Parathyroid adenoma (tissue), 2 donors: ENCODE data around the gene NUP98.

Source experiments
- H2AFZ ChIP-seq: fragments of 300-600 bp; sonication (generic); one replicate; pipeline ENCODE4 v1.7.0; 2017; ENCODE audit warnings: antibody characterized with exemption, mild to moderate bottlenecking
- H3K27ac ChIP-seq: fragments of 300-600 bp; sonication (generic); one replicate; pipeline ENCODE4 v1.7.0; 2017
- H3K27me3 ChIP-seq: fragments of 300-600 bp; sonication (generic); one replicate; pipeline ENCODE4 v1.7.0; 2017; ENCODE audit warnings: low read length; ENCODE audit not compliant: control insufficient read depth, insufficient read depth
- H3K36me3 ChIP-seq: fragments of 300-600 bp; sonication (generic); one replicate; pipeline ENCODE4 v1.7.0; 2017; ENCODE audit warnings: low read length; ENCODE audit not compliant: control insufficient read depth, insufficient read depth
- H3K4me1 ChIP-seq: fragments of 300-600 bp; sonication (generic); one replicate; pipeline ENCODE4 v1.7.0; 2017; ENCODE audit warnings: control low read depth
- H3K4me2 ChIP-seq: fragments of 300-600 bp; sonication (generic); one replicate; pipeline ENCODE4 v1.7.0; 2017; ENCODE audit warnings: low read length
- H3K4me3 ChIP-seq: fragments of 300-600 bp; sonication (generic); one replicate; pipeline ENCODE4 v1.7.0; 2017; ENCODE audit warnings: low read depth, low read length
- H3K79me2 ChIP-seq: fragments of 300-600 bp; sonication (generic); one replicate; pipeline ENCODE4 v1.7.0; 2017; ENCODE audit warnings: control low read depth
- H3K9ac ChIP-seq: fragments of 300-600 bp; sonication (generic); one replicate; pipeline ENCODE4 v1.7.0; 2017; ENCODE audit warnings: mild to moderate bottlenecking
- H3K9me3 ChIP-seq: fragments of 300-600 bp; sonication (generic); one replicate; pipeline ENCODE4 v1.7.0; 2017; ENCODE audit warnings: low read length; ENCODE audit not compliant: control insufficient read depth
- TF ChIP-seq, protein P1 (sequence below): fragments of 300-600 bp; sonication (generic); IDR thresholded peaks from one replicate; pipeline ENCODE4 v1.7.0; 2017; ENCODE audit warnings: antibody characterized with exemption, mild to moderate bottlenecking
- donor health status: primary hyperparathyroidism.

Gene NUP98

DNA sequence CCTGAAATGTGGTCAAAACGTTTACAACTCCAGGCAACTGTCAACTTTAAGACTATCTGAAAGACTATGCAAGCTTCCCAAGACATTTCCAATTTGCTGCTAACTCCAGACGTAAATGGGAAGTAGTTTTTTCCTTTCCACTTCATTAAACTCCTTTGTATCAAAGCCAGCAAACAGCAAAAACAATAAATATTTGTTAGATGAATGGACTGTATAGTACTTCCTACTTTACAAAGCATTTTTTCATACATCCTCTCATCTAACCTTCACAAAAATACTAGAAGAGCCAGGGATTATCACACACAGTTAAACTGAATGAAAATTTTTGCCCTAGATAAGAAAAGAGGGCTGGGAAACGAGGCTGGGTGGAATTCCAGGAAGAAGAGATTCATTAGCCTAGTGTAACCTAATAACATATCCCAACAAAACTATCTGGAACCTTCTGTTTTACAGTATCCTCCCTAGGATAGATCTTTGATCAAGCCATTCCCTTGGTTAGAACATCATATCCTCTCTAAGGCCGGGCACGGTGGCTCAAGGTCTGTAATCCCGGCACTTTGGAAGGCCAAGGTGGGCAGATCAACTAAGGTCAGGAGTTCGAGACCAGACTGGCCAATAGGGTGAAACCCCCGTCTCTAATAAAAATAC is 10.4 kb downstream of the NUP98 start:
- TF ChIP-seq, protein P1, sequence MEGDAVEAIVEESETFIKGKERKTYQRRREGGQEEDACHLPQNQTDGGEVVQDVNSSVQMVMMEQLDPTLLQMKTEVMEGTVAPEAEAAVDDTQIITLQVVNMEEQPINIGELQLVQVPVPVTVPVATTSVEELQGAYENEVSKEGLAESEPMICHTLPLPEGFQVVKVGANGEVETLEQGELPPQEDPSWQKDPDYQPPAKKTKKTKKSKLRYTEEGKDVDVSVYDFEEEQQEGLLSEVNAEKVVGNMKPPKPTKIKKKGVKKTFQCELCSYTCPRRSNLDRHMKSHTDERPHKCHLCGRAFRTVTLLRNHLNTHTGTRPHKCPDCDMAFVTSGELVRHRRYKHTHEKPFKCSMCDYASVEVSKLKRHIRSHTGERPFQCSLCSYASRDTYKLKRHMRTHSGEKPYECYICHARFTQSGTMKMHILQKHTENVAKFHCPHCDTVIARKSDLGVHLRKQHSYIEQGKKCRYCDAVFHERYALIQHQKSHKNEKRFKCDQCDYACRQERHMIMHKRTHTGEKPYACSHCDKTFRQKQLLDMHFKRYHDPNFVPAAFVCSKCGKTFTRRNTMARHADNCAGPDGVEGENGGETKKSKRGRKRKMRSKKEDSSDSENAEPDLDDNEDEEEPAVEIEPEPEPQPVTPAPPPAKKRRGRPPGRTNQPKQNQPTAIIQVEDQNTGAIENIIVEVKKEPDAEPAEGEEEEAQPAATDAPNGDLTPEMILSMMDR = no peak
- no peak overlapping the region for H3K27ac ChIP-seq

GRCh38 chr11:3783611-3784010 is 13.7 kb downstream of the NUP98 start:
- no peaks in the 10 kb centered on the region for H3K9me3 ChIP-seq
- H3K4me1 ChIP-seq = peaks cover 3% of the 10 kb centered on the region
- H3K27ac ChIP-seq = no peak overlapping the region
- H3K4me2 ChIP-seq = no peak overlapping the region
- peaks cover 10% of the 10 kb centered on the region for H3K79me2 ChIP-seq
- TF ChIP-seq, protein P1 = no peak
- no peaks in the 10 kb centered on the region for H3K27me3 ChIP-seq
- no peak overlapping the region for H3K9ac ChIP-seq
- H3K4me3 ChIP-seq = no peak overlapping the region
- H3K36me3 ChIP-seq = no peaks in the 10 kb centered on the region
- no peak overlapping the region for H2AFZ ChIP-seq

More for the DNA sequence above, 10.4 kb downstream of the NUP98 start:
- H3K36me3 ChIP-seq = no peaks in the 10 kb centered on the region
- H3K79me2 ChIP-seq = peaks cover 19% of the 10 kb centered on the region
- no peak overlapping the region for H3K4me3 ChIP-seq
- H2AFZ ChIP-seq = no peak overlapping the region
- no peak overlapping the region for H3K9ac ChIP-seq
- no peak overlapping the region for H3K4me2 ChIP-seq
- H3K4me1 ChIP-seq = peaks cover 3% of the 10 kb centered on the region
- H3K27me3 ChIP-seq = no peaks in the 10 kb centered on the region
- no peaks in the 10 kb centered on the region for H3K9me3 ChIP-seq

DNA sequence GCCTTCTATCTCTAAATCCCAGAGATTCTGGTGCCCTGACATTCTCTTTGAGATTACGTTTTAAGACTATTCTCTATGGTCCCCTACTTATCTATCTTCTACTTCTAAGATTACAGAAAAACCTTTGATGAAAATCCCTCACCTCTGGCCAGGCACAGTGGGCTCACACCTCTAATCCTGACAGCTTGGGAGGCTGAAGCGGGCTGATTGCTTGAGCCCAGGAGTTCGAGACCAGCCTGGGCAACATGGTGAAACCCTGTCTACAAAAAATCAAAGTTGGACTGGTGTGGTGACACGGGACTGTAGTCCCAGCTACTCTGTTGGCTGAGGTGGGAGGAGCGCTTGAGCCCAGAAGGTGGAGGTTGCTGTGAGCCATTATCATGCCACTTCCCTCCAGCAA is 14.4 kb downstream of the NUP98 start:
- Histone ChIP-seq H3K4me2 (no peak overlapping the region), H3K36me3 (no peaks in the 10 kb centered on the region), H3K4me3 (no peak overlapping the region), H3K4me1 (peaks cover 3% of the 10 kb centered on the region), H3K9ac (no peak overlapping the region), H3K27ac (no peak overlapping the region), H2AFZ (no peak overlapping the region), H3K9me3 (no peaks in the 10 kb centered on the region), H3K79me2 (peaks cover 9% of the 10 kb centered on the region), H3K27me3 (no peaks in the 10 kb centered on the region)
- TF ChIP-seq, protein P1 = no peak

GRCh38 chr11:3781423-3781822 is 15.9 kb downstream of the NUP98 start:
- Histone ChIP-seq H2AFZ (no peak overlapping the region), H3K79me2 (peaks cover 4% of the 10 kb centered on the region), H3K4me2 (no peak overlapping the region), H3K27me3 (no peaks in the 10 kb centered on the region), H3K27ac (no peak overlapping the region), H3K9ac (no peak overlapping the region), H3K4me1 (no peaks in the 10 kb centered on the region), H3K9me3 (no peaks in the 10 kb centered on the region), H3K36me3 (no peaks in the 10 kb centered on the region), H3K4me3 (no peak overlapping the region)
- TF ChIP-seq, protein P1 = no peak
